ENCODE data around the gene CCL21.
A peak's percentile ranks its signal among the peaks of the same experiment; 100 is the strongest.
"Not testable (repeated sequence)": the region's sequence is repeated elsewhere in the genome, so short reads cannot be mapped to it uniquely, and the experiment has no call there.

CCL21 gene, protein sequence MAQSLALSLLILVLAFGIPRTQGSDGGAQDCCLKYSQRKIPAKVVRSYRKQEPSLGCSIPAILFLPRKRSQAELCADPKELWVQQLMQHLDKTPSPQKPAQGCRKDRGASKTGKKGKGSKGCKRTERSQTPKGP

DNA sequence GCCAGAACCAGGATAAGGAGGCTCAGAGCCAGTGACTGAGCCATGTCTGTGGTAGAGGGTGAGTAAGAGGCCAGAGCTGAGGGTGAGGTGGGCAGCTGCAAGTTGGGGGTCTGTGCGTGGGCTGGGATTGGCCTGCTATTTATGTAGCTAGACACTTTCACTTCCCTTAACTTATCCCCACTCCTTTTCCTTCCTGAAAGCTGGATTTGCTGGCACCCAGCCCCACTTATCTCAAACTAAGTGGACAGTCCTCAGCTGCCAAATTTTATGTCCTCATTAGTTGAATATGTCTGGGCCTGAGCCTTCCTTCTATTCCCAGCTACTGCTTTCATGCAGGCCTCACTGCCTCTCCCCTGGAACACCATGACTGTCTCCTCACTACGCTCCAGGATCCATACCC, at the start of gene CCL21:
TSS of gene CCL21 (minus strand) at position 114 of the 400 bp plus-strand sequence. CDS start at position 44, 70 bp downstream.
- DNase-seq = no peak

DNA sequence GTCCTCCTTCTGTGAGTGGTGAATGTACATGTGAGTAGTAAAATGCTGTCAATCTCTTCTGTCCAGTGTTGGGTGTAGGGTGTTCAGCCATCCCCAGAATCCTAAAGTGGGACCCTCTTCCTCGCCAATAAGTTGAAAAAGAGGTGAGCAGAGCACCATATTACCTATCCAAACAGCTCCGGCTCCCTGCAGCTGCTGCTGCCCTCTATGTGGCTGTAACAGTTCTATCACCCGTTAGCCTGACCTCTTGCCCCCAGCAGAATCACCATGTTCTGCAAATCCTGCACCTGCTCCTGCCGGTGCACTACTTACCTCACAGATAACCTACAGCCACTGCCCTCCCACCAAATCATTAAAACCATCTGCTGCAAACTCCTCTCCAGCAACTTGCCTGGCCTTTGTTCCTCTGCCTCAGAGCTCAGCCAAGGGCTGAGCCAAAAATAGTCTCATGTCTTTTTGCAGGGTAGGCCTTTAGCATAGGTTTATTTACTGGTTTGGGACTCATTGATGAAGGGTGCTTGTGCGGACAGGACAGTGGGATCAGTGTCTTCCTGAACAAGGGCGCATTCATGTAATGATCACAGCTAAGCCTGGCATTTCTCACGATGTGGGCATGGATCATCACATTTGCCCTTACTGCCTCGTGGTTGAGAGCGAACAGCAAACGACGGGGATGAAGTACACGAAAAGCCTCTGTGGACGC, 49.6 kb upstream of the CCL21 start:
- DNase-seq = no peak

DNA sequence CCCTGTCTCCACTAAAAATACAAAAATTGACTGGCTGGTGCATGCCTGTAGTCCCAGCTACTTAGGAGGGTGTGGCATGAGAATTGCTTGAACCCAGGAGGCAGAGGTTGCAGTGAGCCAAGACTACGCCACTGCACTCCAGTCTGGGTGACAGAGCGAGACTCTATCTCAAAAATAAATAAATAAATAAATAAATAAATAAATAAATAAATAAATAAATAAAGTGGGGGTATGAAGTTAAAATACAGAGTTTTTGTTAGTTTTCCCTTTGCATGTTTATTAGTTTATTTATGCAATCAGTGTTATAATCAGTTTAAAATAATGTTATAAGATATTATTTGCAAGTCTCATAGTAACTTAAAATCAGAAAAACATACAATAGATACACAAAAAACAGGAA, 40.4 kb upstream of the CCL21 start:
- not testable (repeated sequence) for DNase-seq

DNA sequence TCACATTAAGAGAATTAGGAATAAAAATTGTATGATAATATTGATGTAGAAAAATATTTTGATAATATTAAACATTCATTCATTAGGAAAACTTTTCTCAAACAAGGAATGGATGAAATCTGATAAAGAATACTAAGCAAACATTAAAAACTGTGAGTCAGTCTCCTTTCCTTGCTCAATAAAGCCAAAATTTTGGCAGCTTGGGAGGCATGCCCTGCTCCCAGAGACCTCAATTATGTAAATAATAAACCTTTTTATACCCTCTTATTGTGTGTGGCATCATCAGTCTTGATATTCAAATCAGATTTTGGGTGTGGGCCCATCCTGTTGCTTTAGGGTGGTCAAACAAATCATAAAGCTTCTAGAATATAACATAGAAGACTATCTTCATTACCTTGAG, 36.6 kb upstream of the CCL21 start:
- DNase-seq = no peak

DNA sequence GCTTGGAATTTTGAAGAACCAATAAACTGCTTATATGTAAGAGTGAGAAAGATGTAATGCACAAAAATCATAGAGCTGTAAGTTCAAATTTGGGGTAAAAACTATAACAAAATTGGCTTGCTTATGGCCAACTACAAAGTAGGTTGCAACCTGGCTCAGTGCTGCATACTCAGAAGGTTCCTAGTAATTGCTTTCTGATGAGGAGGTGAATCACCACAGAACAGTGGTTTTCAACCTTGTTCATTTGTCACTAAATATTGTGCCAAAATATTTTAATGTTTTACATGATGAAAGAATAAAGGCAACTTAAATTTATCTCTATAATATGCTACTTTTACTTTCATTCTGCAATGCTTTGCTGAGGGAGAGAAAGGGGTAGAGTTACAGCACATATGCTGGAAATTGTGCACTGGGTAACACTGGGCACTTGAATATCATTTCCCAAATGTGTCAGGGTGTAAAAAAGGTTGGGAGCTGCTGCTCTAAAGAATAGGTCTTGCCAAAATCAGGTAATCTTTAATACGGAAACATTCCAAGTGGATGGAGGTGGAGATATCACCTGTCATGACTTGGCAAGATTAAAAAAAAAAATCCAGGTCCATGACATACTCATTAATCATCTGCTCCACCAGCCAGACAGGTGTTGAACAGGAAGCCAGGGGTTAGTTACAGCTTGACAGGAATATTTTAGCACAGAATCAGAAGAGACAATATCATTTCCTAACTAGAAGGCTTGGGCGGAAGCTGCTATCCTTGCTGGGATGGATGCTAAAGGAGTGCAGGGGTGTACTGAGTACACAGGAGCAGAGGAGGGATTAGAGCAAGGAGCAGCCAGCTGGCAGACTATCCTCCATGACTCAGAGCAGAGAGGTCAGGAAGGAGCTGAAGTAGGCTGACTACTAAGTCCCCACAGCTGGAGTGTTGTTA, 34.6 kb upstream of the CCL21 start:
- DNase-seq = no peak

DNA sequence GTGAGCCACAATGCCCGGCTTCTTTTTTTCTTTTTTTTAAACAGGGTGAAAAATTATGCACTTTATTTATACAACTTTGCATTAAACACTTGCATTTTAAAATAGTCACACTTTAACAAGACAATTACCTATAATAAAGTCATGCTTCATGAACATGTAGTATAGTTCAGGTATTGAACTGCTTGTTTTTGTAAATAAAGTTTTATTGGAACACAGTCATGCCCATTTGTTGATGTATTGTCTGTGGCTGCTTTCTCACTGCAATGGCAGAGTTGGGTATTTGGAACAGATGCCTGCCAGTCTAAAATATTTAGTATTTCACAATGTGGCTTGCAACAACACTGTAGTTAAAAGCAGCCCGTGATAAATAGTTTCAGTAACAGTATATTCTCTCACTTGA, 32.8 kb upstream of the CCL21 start:
- no peak for DNase-seq

DNA sequence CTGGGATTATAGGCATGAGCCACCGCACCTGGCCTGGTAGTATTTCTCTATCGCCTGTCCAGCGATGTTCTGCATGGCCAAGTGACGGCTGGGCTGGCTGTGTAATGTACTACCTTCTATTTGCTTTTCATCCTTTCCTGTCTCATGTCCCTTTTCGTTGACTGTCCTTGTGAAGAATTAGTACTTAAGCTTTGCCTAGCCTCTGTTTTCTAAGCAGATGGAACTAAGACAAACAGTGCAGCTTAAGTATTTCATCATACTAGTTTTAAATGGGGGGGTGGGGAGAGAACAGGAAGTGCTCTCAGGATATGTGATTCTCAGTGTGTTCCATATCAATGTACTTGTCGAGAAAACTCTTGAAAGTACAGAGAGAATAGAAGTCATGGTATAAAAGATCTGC, 31.7 kb upstream of the CCL21 start:
- DNase-seq = no peak

DNA sequence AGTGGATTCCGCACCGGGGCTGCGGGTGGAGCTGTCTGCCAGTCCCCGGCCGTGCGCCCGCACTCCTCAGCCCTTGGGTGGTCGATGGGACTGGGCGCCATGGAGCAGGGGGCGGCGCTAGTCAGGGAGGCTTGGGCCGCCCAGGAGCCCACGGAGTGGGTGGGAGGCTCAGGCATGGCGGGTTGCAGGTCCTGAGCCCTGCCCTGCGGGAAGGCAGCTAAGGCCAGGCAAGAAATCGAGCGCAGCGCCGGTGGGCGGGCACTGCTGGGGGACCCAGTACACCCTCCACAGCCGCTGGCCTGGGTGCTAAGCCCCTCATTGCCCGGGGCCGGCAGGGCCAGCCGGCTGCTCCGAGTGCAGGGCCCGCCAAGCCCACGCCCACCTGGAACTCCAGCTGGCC, 30.2 kb upstream of the CCL21 start:
- not testable (repeated sequence) for DNase-seq

DNA sequence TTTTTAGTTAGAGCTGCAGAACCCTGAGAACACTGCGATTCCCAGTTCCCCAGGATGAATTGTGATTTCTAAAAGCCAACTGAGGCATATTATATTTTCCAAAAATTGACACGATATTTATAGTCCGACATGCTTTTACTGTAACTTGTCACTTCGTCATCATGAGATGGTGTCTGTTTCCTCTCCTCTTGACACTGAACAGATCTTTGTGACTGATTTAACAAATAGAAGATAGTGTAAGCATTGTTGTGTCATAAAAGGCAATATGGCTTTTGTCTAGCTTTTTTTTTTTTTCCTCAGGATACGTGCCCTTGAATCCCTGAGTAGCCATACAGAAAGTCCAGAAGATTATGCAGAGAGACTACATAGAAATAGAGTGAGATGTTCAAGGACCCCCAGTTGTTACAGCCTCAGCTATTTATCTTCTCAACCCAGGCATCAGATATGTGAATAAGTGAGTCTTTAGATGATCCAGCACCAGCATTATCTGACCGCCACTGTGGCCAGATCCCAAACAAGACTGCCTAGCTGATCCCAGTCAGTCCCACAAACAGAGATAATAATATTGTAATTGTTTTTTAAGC, 27.8 kb upstream of the CCL21 start:
- DNase-seq = no peak

DNA sequence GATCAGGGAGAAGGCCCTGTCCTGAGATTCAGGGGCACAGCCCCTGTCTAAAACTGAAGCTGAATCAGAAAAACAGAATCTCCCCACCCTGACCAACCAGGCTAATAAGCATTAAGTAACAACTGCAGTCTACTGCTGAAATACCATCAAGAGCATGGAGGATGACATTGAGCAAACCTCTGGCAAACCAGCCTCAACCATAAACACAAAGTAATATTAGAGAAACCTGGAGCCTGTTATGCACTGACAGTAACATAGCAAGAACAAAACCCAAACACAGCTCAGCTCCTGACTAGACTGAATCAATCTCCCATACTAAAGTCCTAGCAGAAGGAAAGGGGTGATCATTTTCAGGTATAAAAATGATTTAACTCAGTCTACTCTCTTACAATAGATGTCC, 24.8 kb upstream of the CCL21 start:
- DNase-seq = no peak

DNA sequence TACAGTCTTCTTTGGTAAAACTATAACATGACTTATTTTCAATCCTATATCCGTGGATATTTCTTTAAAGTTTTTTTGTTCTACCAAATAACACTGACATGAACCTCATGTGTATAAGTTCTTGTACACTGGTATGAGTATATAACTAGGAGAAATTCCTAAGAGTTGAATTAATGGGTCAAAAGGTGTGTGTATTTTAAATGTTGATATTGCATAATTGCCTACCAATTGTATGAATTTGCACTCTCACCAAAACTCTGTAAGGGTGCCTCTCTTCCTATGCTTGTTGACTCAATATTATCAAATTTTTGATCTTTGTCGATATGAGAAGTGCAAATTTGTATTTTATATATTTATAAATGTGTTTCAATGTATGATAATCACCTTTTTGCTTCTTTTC, 22.9 kb upstream of the CCL21 start:
- DNase-seq = no peak

DNA sequence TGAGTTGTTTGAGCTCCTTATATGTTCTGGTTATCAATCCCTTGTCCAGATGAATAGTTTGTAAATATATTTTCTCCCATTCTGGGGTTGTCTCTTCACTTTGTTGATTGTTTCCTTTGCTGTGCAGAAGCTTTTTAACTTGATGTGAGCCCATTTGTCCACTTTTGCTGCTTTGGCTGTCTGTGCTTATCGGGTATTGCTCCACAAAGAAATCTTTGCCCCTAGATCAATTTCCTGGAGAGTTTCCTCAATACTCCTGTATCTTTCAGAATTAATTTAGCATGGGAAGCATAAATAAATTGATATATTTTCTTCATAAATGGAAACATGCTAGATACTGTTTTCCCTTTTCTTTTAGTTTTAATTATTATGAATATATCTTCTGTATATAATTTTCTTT, 22.5 kb upstream of the CCL21 start:
- no peak for DNase-seq

DNA sequence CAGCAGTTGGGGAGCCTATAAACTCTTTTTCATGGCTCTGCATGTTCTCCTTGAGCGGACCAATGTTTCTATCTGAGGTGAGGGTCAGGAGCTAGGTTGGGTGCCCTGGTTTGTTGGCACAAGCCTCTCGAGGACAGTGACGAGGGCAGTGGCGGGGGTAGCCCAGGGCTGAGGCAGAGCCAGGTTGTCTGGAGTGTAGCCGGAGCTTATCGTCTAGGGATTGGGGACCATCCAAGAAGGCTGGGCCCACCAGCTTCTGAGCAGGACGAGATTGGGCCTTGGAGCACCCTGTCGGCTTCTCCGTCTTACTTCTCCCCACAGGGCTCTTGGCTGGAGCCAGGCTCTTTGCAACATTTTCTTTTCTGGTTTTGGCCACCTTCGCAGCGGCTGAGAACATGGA, 13.2 kb upstream of the CCL21 start:
- no peak for DNase-seq

DNA sequence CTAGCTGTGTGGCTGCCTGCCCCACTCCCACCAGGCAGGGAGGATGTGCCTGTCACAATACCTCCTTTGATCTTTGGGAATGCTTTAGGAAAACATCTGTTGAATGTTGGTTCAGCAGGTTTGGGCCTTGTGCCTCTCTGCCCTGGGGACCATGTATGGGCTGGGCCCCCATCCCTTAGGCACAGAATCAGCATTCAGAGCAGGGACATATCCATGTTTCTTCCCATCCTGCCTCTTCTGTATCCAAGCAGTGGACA, 9.8 kb upstream of the CCL21 start:
- DNase-seq = not testable (repeated sequence)

DNA sequence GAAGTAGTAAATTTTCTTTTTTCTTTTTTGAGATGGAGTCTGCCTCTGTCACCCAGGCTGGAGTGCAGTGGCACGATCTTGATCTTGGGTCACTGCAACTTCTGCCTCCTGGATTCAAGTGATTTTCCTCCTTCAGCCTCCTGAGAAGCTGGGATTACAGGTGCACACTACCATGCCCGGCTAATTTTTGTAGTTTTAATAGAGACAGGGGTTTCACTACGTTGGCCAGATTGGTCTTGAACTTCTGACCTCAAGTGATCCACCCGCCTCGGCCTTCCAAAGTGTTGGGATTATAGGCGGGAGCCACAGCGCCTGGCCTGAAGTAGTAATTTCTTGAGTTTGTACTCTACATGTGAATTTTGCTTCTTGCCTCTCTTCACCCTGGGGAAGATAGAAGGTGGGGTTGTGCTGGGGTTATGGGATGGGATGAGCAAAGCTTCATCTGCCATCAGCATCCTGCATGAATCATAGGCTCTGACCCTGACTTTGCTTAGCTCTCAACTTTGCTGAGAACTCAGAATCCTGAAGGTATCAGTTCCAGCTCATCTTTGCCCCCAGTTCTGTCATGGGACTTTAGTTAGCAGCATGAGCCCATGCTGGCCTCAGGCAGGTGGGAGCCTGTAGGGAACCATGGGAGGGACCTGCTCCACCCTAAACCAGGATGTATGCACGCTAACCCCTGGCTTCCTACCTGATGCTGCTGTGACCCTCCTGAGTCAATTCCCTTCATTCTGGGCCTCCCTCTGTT, 9.3 kb upstream of the CCL21 start:
- DNase-seq = no peak

DNA sequence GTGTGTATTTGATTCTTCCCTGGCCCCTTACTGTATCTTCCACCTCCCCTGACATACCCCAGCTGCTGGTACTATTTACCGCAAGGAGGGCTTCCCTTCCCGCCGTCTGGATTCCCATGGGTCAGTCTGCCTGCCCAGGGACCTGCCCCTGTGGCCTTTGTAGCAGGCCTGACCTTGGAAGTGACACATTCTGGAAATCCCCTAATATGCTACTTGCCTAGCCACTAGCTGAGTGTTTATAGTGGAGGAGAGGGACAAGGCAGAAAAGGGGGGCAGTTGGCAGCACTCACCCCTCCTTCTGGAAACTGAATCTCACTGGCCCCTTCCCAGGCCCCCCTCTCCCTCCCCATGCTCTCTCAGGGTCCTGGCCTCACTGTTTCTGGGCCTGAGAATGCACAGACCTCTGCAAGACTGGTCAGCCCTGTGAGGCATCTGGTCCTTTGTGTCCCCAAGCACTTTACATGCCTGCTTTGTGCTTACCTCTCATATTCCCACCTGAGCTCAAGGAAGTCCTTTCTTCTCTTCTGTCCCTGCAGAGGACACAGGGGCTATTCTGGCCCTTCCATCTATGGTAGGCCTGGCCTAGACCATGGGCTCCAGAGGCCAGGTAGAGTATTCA, 8.2 kb upstream of the CCL21 start:
- no peak for DNase-seq

DNA sequence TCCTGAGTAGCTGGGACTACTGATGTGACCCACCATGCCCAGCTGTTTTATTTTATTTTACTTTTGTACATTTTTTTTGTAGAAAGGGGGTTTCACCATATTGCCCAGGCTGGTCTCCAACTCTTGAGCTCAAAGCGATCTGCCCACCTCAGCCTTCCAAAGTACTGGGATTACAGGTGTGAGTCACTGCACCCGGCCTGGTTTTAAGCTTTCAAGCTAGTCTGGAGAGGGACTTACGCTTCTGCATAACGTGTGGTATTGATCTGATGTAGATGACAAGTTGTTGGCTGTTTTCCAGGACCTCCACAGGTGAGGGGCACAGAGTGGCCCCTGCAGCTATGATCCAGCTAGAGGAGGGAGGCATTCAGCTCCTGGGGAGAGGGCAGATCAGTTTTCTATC, 6.8 kb upstream of the CCL21 start:
- peak; percentile 4 for DNase-seq

DNA sequence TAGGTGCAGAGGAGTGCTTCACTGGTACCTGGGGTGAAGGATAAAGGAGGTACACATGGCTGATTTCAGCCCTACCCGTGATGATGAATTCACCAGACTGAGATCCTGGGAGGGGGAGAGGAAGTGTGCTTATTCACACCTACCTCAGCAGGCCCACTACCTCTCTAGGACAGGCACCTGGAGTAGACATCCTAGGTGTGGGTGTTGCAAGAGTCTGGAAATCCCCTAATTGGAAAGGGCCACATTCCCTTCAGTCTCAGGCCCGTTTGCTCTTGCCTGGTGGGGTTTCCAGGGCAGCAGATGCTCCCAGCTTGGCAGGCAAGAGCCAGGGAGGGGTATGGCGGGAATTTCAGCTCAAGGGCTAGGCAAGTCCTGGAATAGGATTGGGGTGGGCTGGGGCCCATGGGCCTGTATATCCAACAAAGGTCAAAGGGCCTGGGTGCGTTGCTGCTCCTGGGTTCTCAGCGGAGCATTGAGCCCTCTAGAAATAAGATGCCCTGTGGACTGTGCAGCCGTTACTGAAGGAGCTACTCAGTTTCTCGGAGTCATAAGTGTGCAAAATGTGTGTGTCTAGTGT, 5.8 kb upstream of the CCL21 start:
- no peak for DNase-seq

DNA sequence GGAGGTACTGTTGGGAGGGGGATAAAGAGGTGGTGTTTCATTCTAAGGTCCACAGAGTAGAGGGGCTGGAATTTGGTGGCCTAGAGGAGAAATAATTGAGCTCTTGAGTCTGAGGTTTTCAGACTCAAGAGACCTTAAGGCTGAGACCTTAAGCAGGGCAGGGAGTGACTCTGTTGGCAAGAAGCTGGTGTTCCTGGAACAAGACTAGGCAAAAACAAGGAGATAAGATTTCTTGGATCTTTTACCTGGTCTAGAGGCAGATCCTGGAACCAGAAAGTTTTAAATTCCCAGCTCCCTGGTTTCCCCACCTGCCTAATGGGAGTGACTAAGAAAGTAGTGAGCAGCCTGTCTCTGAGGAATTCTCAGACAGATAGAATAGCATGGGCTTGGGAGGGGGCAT, 4.1 kb upstream of the CCL21 start:
- DNase-seq = no peak

DNA sequence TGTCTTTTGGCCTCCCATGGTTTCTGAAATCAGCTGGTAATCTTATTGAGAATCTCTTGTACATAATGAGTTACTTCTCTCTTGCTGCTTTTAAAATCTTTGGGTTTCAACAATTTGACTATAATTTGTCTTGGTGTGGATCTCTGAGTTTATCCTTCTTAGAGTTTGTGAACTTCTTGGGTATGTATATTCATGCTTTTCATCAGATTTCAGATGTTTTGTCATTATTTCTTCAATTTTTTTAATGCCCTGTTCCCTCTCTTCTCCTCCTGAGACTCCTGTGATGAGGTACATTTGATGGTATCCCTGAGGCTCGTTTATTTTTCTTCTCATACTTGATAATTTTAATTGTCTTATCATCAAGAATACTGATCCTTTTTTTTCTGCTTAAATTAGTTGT, 2.2 kb upstream of the CCL21 start:
- no peak for DNase-seq

DNA sequence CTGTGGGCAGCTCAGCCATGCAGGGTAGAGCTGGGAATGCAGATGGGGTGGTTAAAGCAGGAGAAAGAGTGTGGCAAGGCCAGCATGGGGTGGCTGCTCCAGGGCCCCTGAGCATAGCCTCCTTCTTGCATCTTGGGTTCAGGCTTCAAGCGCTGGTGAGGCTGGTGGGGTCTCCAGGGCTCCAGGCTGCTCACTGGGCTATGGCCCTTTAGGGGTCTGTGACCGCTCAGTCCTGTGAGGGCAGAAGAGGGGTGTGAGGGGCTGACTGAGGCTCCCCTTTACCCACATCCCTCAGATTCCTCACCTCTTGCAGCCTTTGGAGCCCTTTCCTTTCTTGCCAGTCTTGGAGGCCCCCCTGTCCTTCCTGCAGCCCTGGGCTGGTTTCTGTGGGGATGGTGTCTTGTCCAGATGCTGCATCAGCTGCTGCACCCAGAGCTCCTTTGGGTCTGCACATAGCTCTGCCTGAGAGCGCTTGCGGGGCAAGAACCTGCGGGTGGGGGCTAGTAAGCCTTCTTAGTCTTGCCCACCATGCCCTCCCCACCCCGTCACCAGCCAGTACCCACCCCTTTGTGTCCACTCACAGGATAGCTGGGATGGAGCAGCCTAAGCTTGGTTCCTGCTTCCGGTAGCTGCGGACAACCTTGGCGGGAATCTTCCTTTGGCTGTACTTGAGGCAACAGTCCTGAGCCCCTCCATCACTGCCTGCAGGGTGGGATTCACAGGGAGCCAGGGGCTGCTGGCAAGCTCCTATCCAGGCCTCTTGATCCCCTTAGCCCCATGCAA, 549 bp downstream of the CCL21 start:
- no peak for DNase-seq

DNA sequence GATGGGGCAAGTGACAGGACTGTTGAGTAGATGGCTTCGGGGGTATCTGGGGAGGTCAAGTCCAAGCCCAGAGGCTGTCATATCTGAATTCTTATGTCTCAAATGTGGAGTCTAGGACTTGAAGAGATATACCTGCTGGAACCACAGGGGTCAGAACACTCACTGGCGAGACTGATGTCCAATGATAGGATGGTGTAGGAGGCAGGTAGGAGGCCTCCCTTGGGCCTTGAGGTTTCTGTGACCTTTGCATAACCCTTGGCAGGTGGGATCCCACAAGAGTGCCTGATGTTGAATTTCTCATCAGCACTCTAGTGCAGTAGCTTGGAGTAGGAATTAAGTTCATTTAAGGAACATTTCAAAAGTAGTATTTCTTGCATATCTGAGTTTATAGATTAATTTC, 2.8 kb downstream of the CCL21 start:
- DNase-seq = no peak

Measured in NCI-H69 (cell line).